ENCODE measurements around the gene SPDYE6.
"Not testable (repeated sequence)": the region's sequence is repeated elsewhere in the genome, so short reads cannot be mapped to it uniquely, and the experiment has no call there.

Gene SPDYE6

GRCh38 chr7:102395873-102396709, 39.8 kb upstream of the SPDYE6 start, which contains the start of gene PRKRIP1:
Gene PRKRIP1, plus strand, starts transcription at chr7:102396363. Its CDS starts 49 bp downstream, at chr7:102396412.
- peak within 1 kb of the TSS; percentile 99 for H3K27ac ChIP-seq
- no peak for TF ChIP-seq CTCF (conservative IDR thresholded peaks at IDR 0.05)

GRCh38 chr7:102395592-102395872, 39.3 kb upstream of the SPDYE6 start:
- peak overlapping the region; percentile 99 for H3K27ac ChIP-seq
- no peak for TF ChIP-seq CTCF (conservative IDR thresholded peaks at IDR 0.05)

GRCh38 chr7:102393467-102393866, 37.2 kb upstream of the SPDYE6 start:
- H3K27ac ChIP-seq = 0 out of 2 replicates have a peak overlapping the region, but pooled peaks have one; percentile 99
- TF ChIP-seq CTCF (conservative IDR thresholded peaks at IDR 0.05) = no peak

GRCh38 chr7:102392330-102392729, 36.1 kb upstream of the SPDYE6 start:
- no peak for TF ChIP-seq CTCF (conservative IDR thresholded peaks at IDR 0.05)
- H3K27ac ChIP-seq = no peak overlapping the region

GRCh38 chr7:102390697-102391484, 34.6 kb upstream of the SPDYE6 start:
- peak; percentile 98 for TF ChIP-seq CTCF (conservative IDR thresholded peaks at IDR 0.05)
- no peak overlapping the region for H3K27ac ChIP-seq

GRCh38 chr7:102389810-102390209, 33.6 kb upstream of the SPDYE6 start:
- H3K27ac ChIP-seq = no peak overlapping the region
- TF ChIP-seq CTCF (conservative IDR thresholded peaks at IDR 0.05) = no peak

GRCh38 chr7:102387064-102387463, 30.8 kb upstream of the SPDYE6 start:
- no peak overlapping the region for H3K27ac ChIP-seq
- TF ChIP-seq CTCF (conservative IDR thresholded peaks at IDR 0.05) = no peak

- H3K27ac ChIP-seq = not testable (repeated sequence)
Measured at GRCh38 chr7:102381696-102382425, 25.6 kb upstream of the SPDYE6 start.

- not testable (repeated sequence) for H3K27ac ChIP-seq
Measured at GRCh38 chr7:102380837-102381236, 24.6 kb upstream of the SPDYE6 start.
